Ectodermal cell (in vitro differentiated cells): ENCODE results near the gene EPHA6.

Source experiments
- H3K27ac ChIP-seq: 2 replicates; pipeline ENCODE4 v1.7.0; 2013; ENCODE audit warnings: mild to moderate bottlenecking, low read depth, low read length; ENCODE audit not compliant: insufficient read depth, poor library complexity, severe bottlenecking
- H3K27me3 ChIP-seq: 2 replicates; pipeline ENCODE4 v1.7.0; 2013; ENCODE audit warnings: mild to moderate bottlenecking, low read length; ENCODE audit not compliant: insufficient read depth, control insufficient read depth, poor library complexity, severe bottlenecking
- H3K36me3 ChIP-seq: one replicate; pipeline ENCODE4 v1.7.0; 2013; ENCODE audit warnings: low read length; ENCODE audit not compliant: control insufficient read depth, insufficient read depth
- H3K4me1 ChIP-seq: one replicate; pipeline ENCODE4 v1.7.0; 2013; ENCODE audit warnings: low read length; ENCODE audit not compliant: control insufficient read depth, insufficient read depth
- H3K4me3 ChIP-seq: 2 replicates; pipeline ENCODE4 v1.7.0; 2013; ENCODE audit warnings: low read depth, low read length, control low read depth; ENCODE audit not compliant: insufficient read depth
- H3K9me3 ChIP-seq: 2 replicates; pipeline ENCODE4 v1.7.0; 2013; ENCODE audit warnings: mild to moderate bottlenecking, low read length, moderate library complexity; ENCODE audit not compliant: control insufficient read depth
- WGBS, 2 experiments: methylation state at CpG; one replicate each; pipeline ENCODE4 v1.1.7; 2013; ENCODE audit warnings: missing lambda C conversion rate in 2 of 2; 5-methylcytosine and 5-hydroxymethylcytosine counted together

The EPHA6 gene

DNA sequence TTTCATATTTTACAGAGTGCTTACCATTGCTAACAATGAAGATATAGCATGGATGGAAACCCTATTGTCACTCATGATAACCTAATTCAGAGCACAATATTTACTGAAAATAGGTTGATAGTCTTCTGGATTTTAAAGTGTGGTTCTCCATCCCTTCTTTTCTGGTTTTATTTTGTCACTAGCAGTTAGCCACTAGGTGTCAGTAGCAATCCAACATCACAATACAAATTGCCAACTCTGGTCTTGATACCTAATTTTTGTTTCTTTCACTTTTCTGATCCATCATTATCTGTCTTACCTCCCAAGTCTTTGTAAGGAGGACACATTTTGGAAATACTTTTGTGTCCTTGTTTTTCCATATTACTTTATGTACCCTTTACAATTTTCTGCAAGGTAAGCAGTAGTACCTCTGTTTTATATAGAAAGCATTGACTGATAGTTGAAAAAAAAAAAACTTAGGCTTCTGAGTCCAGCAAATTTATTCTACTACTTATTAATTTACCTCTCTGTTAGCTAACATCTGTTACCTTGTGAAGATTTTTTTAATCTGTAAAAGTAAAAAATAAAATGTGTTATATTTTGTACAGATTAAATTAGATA, 979.1 kb downstream of the EPHA6 start:
- no peaks in the 10 kb centered on the region for H3K9me3 ChIP-seq

DNA sequence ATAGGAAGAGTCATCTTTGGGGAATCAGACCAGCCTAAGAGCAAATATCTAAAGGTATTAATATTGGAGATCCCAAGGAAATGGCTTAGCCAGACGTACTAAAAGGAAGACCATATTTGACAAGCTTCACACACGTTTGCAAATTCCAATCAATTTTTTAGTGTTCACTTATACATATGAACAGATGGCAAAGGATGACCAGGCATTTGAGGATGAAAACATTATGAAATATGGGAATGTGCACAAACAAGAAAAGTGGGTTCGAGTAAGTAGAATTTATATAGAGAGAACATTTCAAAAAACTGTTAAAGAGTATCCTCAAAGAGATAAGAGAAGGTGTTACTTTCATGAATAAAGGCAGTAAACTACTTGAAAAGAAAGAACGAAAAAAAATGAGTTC, 981.6 kb downstream of the EPHA6 start:
- WGBS, 2 experiments, result 83 to 94% methylated on average over 2 to 4 of the region's 4 CpGs
- Histone ChIP-seq H3K4me3 (no peak overlapping the region), H3K27ac (no peak overlapping the region), H3K9me3 (no peaks in the 10 kb centered on the region), H3K36me3 (no peaks in the 10 kb centered on the region), H3K27me3 (no peaks in the 10 kb centered on the region), H3K4me1 (no peaks in the 10 kb centered on the region)

More for the DNA sequence above, 979.1 kb downstream of the EPHA6 start:
- Histone ChIP-seq H3K27me3 (no peaks in the 10 kb centered on the region), H3K4me3 (no peak overlapping the region), H3K4me1 (no peaks in the 10 kb centered on the region), H3K27ac (no peak overlapping the region), H3K36me3 (no peaks in the 10 kb centered on the region)
